ENCODE measurements around the gene DNAJC5. TPM values are rescaled to one million over a fixed set of nuclear protein-coding genes. Genes with fewer than 3 reads are reported as not detected.
A peak's percentile ranks its signal among the peaks of the same experiment; 100 is the strongest.

Gene DNAJC5
- total and polyA plus RNA-seq, 9 of the 15 experiments (the other 6 are each of a cell fraction or from before 2014, with no cell fraction given) = 0.95 to 42.8 (median 23.4) TPM

- no peak for TF ChIP-seq ZBTB7A (IDR thresholded peaks at IDR 0.05; ENCODE audit: borderline replicate concordance, control insufficient read depth, low read depth, low read length)
- peak; percentile 79 for TF ChIP-seq USF1 (CRISPR knock-in tag; IDR thresholded peaks at IDR 0.05)
- no peak for TF ChIP-seq SREBF2 (CRISPR knock-in tag; IDR thresholded peaks at IDR 0.05)
- TF ChIP-seq ZNF174 (CRISPR knock-in tag; IDR thresholded peaks at IDR 0.05) = no peak
- peak; percentile 19; the same call in 1 of the 2 replicates for TF ChIP-seq ZNF143 (CRISPR knock-in tag; IDR thresholded peaks at IDR 0.05)
- no peak for TF ChIP-seq NFE2 (IDR thresholded peaks at IDR 0.05; ENCODE audit: low read depth)
- peak; percentile 69 for TF ChIP-seq ZNF395 (CRISPR knock-in tag; IDR thresholded peaks at IDR 0.05)
- no peak for TF ChIP-seq KLF1 (tag; IDR thresholded peaks at IDR 0.05)
- no peak for TF ChIP-seq E2F3 (CRISPR knock-in tag; IDR thresholded peaks at IDR 0.05)
- no peak for TF ChIP-seq MECOM (CRISPR knock-in tag; IDR thresholded peaks at IDR 0.05)
- no peak for TF ChIP-seq ERF (CRISPR knock-in tag; IDR thresholded peaks at IDR 0.05)
Measured at GRCh38 chr20:63980317-63980805, 85.4 kb downstream of the DNAJC5 start (continued).
